OCI-LY7 (cell line): ENCODE results near the gene SOBP.

Experiments used
- EZH2phosphoT487 ChIP-seq: fragments of 200-600 bp; sonication (generic); IDR thresholded peaks from 2 replicates; pipeline ENCODE4 v1.6.1; 2018; ENCODE audit warnings: low read depth, borderline replicate concordance, mild to moderate bottlenecking, mixed run types, antibody characterized with exemption, low read length, moderate library complexity, mixed read lengths
- TF ChIP-seq, protein P1 (sequence below): fragments of 200-600 bp; sonication (generic); conservative IDR thresholded peaks from 2 replicates; pipeline ENCODE4 v1.5.1; 2014; ENCODE audit warnings: mild to moderate bottlenecking, antibody characterized with exemption, low read length, moderate library complexity, mixed read lengths

DNA sequence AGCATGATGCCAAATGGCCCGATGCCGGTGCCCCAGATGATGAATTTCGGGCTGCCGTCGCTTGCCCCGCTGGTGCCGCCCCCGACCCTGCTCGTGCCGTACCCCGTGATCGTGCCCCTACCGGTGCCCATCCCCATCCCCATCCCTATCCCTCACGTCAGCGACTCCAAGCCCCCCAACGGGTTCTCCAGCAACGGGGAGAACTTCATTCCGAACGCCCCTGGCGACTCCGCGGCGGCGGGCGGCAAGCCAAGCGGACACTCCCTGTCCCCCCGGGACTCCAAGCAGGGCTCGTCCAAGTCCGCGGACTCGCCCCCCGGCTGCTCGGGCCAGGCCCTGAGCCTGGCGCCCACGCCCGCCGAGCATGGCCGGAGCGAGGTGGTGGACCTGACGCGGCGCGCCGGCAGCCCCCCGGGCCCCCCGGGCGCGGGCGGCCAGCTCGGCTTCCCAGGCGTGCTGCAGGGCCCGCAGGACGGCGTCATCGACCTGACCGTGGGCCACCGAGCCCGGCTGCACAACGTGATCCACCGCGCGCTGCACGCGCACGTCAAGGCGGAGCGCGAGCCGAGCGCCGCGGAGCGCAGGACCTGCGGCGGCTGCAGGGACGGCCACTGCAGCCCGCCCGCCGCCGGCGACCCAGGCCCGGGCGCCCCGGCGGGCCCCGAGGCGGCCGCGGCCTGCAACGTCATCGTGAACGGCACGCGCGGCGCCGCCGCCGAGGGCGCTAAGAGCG, 144.6 kb downstream of the SOBP start:
- TF ChIP-seq, protein P1, sequence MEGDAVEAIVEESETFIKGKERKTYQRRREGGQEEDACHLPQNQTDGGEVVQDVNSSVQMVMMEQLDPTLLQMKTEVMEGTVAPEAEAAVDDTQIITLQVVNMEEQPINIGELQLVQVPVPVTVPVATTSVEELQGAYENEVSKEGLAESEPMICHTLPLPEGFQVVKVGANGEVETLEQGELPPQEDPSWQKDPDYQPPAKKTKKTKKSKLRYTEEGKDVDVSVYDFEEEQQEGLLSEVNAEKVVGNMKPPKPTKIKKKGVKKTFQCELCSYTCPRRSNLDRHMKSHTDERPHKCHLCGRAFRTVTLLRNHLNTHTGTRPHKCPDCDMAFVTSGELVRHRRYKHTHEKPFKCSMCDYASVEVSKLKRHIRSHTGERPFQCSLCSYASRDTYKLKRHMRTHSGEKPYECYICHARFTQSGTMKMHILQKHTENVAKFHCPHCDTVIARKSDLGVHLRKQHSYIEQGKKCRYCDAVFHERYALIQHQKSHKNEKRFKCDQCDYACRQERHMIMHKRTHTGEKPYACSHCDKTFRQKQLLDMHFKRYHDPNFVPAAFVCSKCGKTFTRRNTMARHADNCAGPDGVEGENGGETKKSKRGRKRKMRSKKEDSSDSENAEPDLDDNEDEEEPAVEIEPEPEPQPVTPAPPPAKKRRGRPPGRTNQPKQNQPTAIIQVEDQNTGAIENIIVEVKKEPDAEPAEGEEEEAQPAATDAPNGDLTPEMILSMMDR = no peak
- TF ChIP-seq EZH2phosphoT487 = no peak
